Hepatocyte (in vitro differentiated cells): ENCODE measurements around the gene KIF3A. TPM values are rescaled to one million over a fixed set of nuclear protein-coding genes. Genes with fewer than 3 reads are reported as not detected.

Experiments
- DNase-seq: peaks from one replicate; pipeline ENCODE4 v3.0.0-alpha.2; 2016; ENCODE audit warnings: low spot score
- H2AFZ ChIP-seq: fragments of 200-600 bp; sonication (generic); 2 replicates; pipeline ENCODE4 v1.6.0; 2016; ENCODE audit warnings: antibody characterized with exemption, mild to moderate bottlenecking
- H3K27ac ChIP-seq: fragments of 200-600 bp; sonication (generic); 2 replicates; pipeline ENCODE4 v1.5.1; 2016; ENCODE audit warnings: mild to moderate bottlenecking
- H3K27me3 ChIP-seq: fragments of 200-600 bp; sonication (generic); 2 replicates; pipeline ENCODE4 v1.6.1; 2016
- H3K36me3 ChIP-seq: fragments of 200-600 bp; sonication (generic); replicated peaks from 2 replicates; pipeline ENCODE4 v1.5.1; 2016; ENCODE audit warnings: low read depth; ENCODE audit not compliant: insufficient read depth
- H3K4me1 ChIP-seq: fragments of 200-600 bp; sonication (generic); 2 replicates; pipeline ENCODE4 v1.5.1; 2016; ENCODE audit warnings: mild to moderate bottlenecking, moderate library complexity; ENCODE audit not compliant: insufficient read depth
- H3K4me2 ChIP-seq: fragments of 200-600 bp; sonication (generic); 2 replicates; pipeline ENCODE4 v1.6.0; 2016
- H3K4me3 ChIP-seq: fragments of 200-600 bp; sonication (generic); 2 replicates; pipeline ENCODE4 v1.5.1; 2016; ENCODE audit warnings: mild to moderate bottlenecking
- H3K79me2 ChIP-seq: fragments of 200-600 bp; sonication (generic); 2 replicates; pipeline ENCODE4 v1.6.0; 2017; ENCODE audit warnings: mild to moderate bottlenecking
- H3K9me2 ChIP-seq: fragments of 200-600 bp; sonication (generic); replicated peaks from 2 replicates; pipeline ENCODE4 v1.6.0; 2017; ENCODE audit warnings: mild to moderate bottlenecking; ENCODE audit not compliant: insufficient read depth
- H3K9me3 ChIP-seq: fragments of 200-600 bp; sonication (generic); 2 replicates; pipeline ENCODE4 v1.5.1; 2016; ENCODE audit warnings: low read depth, mild to moderate bottlenecking
- H4K20me1 ChIP-seq: fragments of 200-600 bp; sonication (generic); 2 replicates; pipeline ENCODE4 v1.6.0; 2016; ENCODE audit warnings: mild to moderate bottlenecking; ENCODE audit not compliant: insufficient read depth, poor library complexity, severe bottlenecking
- EZH2 ChIP-seq: fragments of 200-600 bp; sonication (generic); IDR thresholded peaks from 2 replicates; pipeline ENCODE4 v1.6.1; 2016; ENCODE audit warnings: antibody characterized with exemption, mild to moderate bottlenecking, borderline replicate concordance
- EZH2phosphoT487 ChIP-seq: fragments of 200-600 bp; sonication (generic); IDR thresholded peaks from one replicate; pipeline ENCODE4 v1.6.1; 2018; ENCODE audit warnings: antibody characterized with exemption, mild to moderate bottlenecking, low read depth, moderate library complexity; ENCODE audit not compliant: unreplicated experiment, severe bottlenecking
- WGBS: methylation state at CpG from one replicate; pipeline ENCODE4 v1.1.6; 2016; ENCODE audit warnings: low lambda C conversion rate; ENCODE audit errors: missing lambda C conversion rate; 5-methylcytosine and 5-hydroxymethylcytosine counted together
- polyA plus RNA-seq: library from polyadenylated mRNA; unstranded; fragments of >200 nt; fragmentation: Nextera tagmentation; extraction: Ambion mirVana; gene quantifications from 2 replicates; pipeline ENCODE4 v1.2.1, GENCODE V29; 2016
- total RNA-seq: library from RNA; depleted of rRNA; stranded (reverse); fragments of >200 nt; gene quantifications from 2 replicates; pipeline ENCODE4 v1.2.3, GENCODE V29; 2014
- TF ChIP-seq, protein P1 (sequence below): fragments of 200-600 bp; sonication (generic); IDR thresholded peaks from 2 replicates; pipeline ENCODE4 v1.5.1; 2016; ENCODE audit warnings: antibody characterized with exemption, mild to moderate bottlenecking; ENCODE audit not compliant: poor library complexity

KIF3A gene
- total and polyA plus RNA-seq, 2 experiments from 2014 or later, result 9.2 to 12.6 TPM

GRCh38 chr5:132767150-132767549 lies 29.8 kb upstream of the KIF3A start:
- Histone ChIP-seq H3K27me3 (no peaks in the 10 kb centered on the region), H3K4me3 (no peak overlapping the region), H3K27ac (no peak overlapping the region), H3K4me2 (no peak overlapping the region), H3K36me3 (no peaks in the 10 kb centered on the region), H3K79me2 (peaks cover 55% of the 10 kb centered on the region), H2AFZ (no peak overlapping the region), H4K20me1 (no peaks in the 10 kb centered on the region), H3K4me1 (no peaks in the 10 kb centered on the region), H3K9me3 (no peaks in the 10 kb centered on the region), H3K9me2 (no peaks in the 10 kb centered on the region)
- TF ChIP-seq, protein P1, sequence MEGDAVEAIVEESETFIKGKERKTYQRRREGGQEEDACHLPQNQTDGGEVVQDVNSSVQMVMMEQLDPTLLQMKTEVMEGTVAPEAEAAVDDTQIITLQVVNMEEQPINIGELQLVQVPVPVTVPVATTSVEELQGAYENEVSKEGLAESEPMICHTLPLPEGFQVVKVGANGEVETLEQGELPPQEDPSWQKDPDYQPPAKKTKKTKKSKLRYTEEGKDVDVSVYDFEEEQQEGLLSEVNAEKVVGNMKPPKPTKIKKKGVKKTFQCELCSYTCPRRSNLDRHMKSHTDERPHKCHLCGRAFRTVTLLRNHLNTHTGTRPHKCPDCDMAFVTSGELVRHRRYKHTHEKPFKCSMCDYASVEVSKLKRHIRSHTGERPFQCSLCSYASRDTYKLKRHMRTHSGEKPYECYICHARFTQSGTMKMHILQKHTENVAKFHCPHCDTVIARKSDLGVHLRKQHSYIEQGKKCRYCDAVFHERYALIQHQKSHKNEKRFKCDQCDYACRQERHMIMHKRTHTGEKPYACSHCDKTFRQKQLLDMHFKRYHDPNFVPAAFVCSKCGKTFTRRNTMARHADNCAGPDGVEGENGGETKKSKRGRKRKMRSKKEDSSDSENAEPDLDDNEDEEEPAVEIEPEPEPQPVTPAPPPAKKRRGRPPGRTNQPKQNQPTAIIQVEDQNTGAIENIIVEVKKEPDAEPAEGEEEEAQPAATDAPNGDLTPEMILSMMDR, result no peak
- TF ChIP-seq EZH2, result no peak
- no peak for TF ChIP-seq EZH2phosphoT487
- 83% methylated on average over 2 of the region's 2 CpGs for WGBS
- no peak for DNase-seq

GRCh38 chr5:132766806-132767055 lies 29.4 kb upstream of the KIF3A start:
- Histone ChIP-seq H3K79me2 (peaks cover 52% of the 10 kb centered on the region), H3K9me3 (no peaks in the 10 kb centered on the region), H3K27ac (no peak overlapping the region), H3K9me2 (no peaks in the 10 kb centered on the region), H3K27me3 (no peaks in the 10 kb centered on the region), H3K4me2 (no peak overlapping the region), H4K20me1 (no peaks in the 10 kb centered on the region), H2AFZ (no peak overlapping the region), H3K4me3 (no peak overlapping the region), H3K4me1 (no peaks in the 10 kb centered on the region), H3K36me3 (no peaks in the 10 kb centered on the region)
- 100% methylated on average over 1 of the region's 1 CpG for whole genome bisulfite sequencing
- DNase-seq, result no peak
- TF ChIP-seq, protein P1, result no peak
- no peak for TF ChIP-seq EZH2phosphoT487
- no peak for TF ChIP-seq EZH2

GRCh38 chr5:132766020-132766805 lies 28.9 kb upstream of the KIF3A start:
- peaks cover 47% of the 10 kb centered on the region for H3K79me2 ChIP-seq
- no peak overlapping the region for H2AFZ ChIP-seq
- H4K20me1 ChIP-seq, result no peaks in the 10 kb centered on the region
- 96% methylated on average over 14 of the region's 14 CpGs for WGBS
- DNase-seq, result no peak
- H3K4me2 ChIP-seq, result no peak overlapping the region
- no peaks in the 10 kb centered on the region for H3K9me2 ChIP-seq
- H3K4me1 ChIP-seq, result no peaks in the 10 kb centered on the region
- no peak overlapping the region for H3K27ac ChIP-seq
- H3K27me3 ChIP-seq, result no peaks in the 10 kb centered on the region
- TF ChIP-seq, protein P1, result no peak
- TF ChIP-seq EZH2 (no peak), EZH2phosphoT487 (no peak)
- no peaks in the 10 kb centered on the region for H3K36me3 ChIP-seq
- H3K9me3 ChIP-seq, result no peaks in the 10 kb centered on the region
- H3K4me3 ChIP-seq, result no peak overlapping the region
